Stomach (tissue), 4 donors: ENCODE results near the gene FOXJ2.

Experiments used
- CTCF ChIP-seq, 7 experiments: fragments of 450-650 bp in 4 of 7; fragments of 200-600 bp in 3 of 7; sonication (generic) in 3 of 7; IDR thresholded peaks; one replicate each; pipeline ENCODE4 v1.5.1; 2016 to 2019; ENCODE audit warnings: antibody characterized with exemption in 7 of 7, control low read depth in 2 of 7, mild to moderate bottlenecking in 1 of 7
- POLR2AphosphoS5 ChIP-seq, 3 donors: sonication (generic); formaldehyde crosslinking; IDR thresholded peaks; one replicate each; pipeline ENCODE4 v1.6.1; 2016; ENCODE audit warnings: antibody characterized with exemption in 3 of 3

GRCh38 chr12:8048906-8049305 lies 16.4 kb downstream of the FOXJ2 start:
- no peak for TF ChIP-seq CTCF (IDR thresholded peaks at IDR 0.05)
- no peak for TF ChIP-seq POLR2AphosphoS5 (IDR thresholded peaks at IDR 0.05)
